GM19023 (cell line): ENCODE measurements around the gene SERINC1.
A peak's percentile ranks its signal among the peaks of the same experiment; 100 is the strongest.
"Not testable (repeated sequence)": the region's sequence is repeated elsewhere in the genome, so short reads cannot be mapped to it uniquely, and the experiment has no call there.

ENCODE experiments used
- ATAC-seq: cut with Tn5 transposase; IDR thresholded peaks from one replicate; pipeline ENCODE4 v1.9.1; 2021; ENCODE audit warnings: mild to moderate bottlenecking, moderate library complexity; ENCODE audit not compliant: unreplicated experiment

The SERINC1 gene

GRCh38 chr6:122471107-122472021, at the start of gene SERINC1:
TSS of gene SERINC1 (minus strand) at chr6:122471807. CDS start at chr6:122471737, 70 bp downstream.
- peak; percentile 99 for ATAC-seq

GRCh38 chr6:122511193-122511924, 39.8 kb upstream of the SERINC1 start:
- no peak for ATAC-seq

GRCh38 chr6:122505170-122505569, 33.6 kb upstream of the SERINC1 start:
- ATAC-seq = not testable (repeated sequence)

- ATAC-seq = no peak
Measured at GRCh38 chr6:122501475-122501874, 29.9 kb upstream of the SERINC1 start.

- ATAC-seq = peak; percentile 57
Measured at GRCh38 chr6:122495612-122496011, 24.0 kb upstream of the SERINC1 start.

GRCh38 chr6:122494665-122495272, 23.2 kb upstream of the SERINC1 start:
- no peak for ATAC-seq

GRCh38 chr6:122491919-122492555, 20.4 kb upstream of the SERINC1 start:
- peak; percentile 95 for ATAC-seq

- no peak for ATAC-seq
Measured at GRCh38 chr6:122490607-122491006, 19.0 kb upstream of the SERINC1 start.

GRCh38 chr6:122484760-122485159, 13.2 kb upstream of the SERINC1 start:
- ATAC-seq = peak; percentile 91

GRCh38 chr6:122482750-122483080, 11.1 kb upstream of the SERINC1 start:
- ATAC-seq = no peak

GRCh38 chr6:122476131-122476530, 4.5 kb upstream of the SERINC1 start:
- no peak for ATAC-seq

GRCh38 chr6:122472022-122472340, 374 bp upstream of the SERINC1 start:
- peak; percentile 55 for ATAC-seq

- no peak for ATAC-seq
Measured at GRCh38 chr6:122461885-122462284, 9.7 kb downstream of the SERINC1 start.

GRCh38 chr6:122459865-122460416, 11.7 kb downstream of the SERINC1 start:
- ATAC-seq = not testable (repeated sequence)

GRCh38 chr6:122459240-122459639, 12.4 kb downstream of the SERINC1 start:
- no peak for ATAC-seq

GRCh38 chr6:122458087-122458486, 13.5 kb downstream of the SERINC1 start:
- no peak for ATAC-seq

- ATAC-seq = not testable (repeated sequence)
Measured at GRCh38 chr6:122455116-122455515, 16.5 kb downstream of the SERINC1 start.

- no peak for ATAC-seq
Measured at GRCh38 chr6:122454673-122455072, 16.9 kb downstream of the SERINC1 start.

GRCh38 chr6:122452509-122452908, 19.1 kb downstream of the SERINC1 start:
- ATAC-seq = no peak

GRCh38 chr6:122449069-122449468, 22.5 kb downstream of the SERINC1 start:
- no peak for ATAC-seq

GRCh38 chr6:122445274-122445673, 26.3 kb downstream of the SERINC1 start:
- no peak for ATAC-seq
